Lower lobe of right lung (tissue), 2 donors: ENCODE measurements around the gene OS9. TPM values are rescaled to one million over a fixed set of nuclear protein-coding genes. Genes with fewer than 3 reads are reported as not detected.

Experiments used
- ATAC-seq, 2 donors: fragments of 200-7000 bp; cut with Tn5 transposase; one replicate each; pipeline ENCODE4 v1.9.1; 2020 to 2022; ENCODE audit warnings: mild to moderate bottlenecking in 2 of 2, moderate library complexity in 2 of 2
- DNase-seq: peaks from one replicate; pipeline ENCODE4 v3.0.0-alpha.2; 2020
- H3K27ac ChIP-seq: fragments of 200-600 bp; one replicate; pipeline ENCODE4 v1.8.0; 2022
- H3K27me3 ChIP-seq: fragments of 200-600 bp; one replicate; pipeline ENCODE4 v1.8.0; 2022; ENCODE audit warnings: low read depth
- H3K36me3 ChIP-seq: fragments of 200-600 bp; one replicate; pipeline ENCODE4 v1.8.0; 2022; ENCODE audit warnings: mild to moderate bottlenecking
- H3K4me1 ChIP-seq: fragments of 200-600 bp; one replicate; pipeline ENCODE4 v1.8.0; 2022
- H3K4me3 ChIP-seq: fragments of 200-600 bp; one replicate; pipeline ENCODE4 v1.8.0; 2022; ENCODE audit warnings: mild to moderate bottlenecking
- H3K9me3 ChIP-seq: fragments of 200-600 bp; one replicate; pipeline ENCODE4 v1.8.0; 2022
- CTCF ChIP-seq: fragments of 200-600 bp; IDR thresholded peaks from one replicate; pipeline ENCODE4 v1.8.0; 2022; ENCODE audit warnings: antibody characterized with exemption, mild to moderate bottlenecking
- intact Hi-C: fragments of 100-400 bp; cut with DNase I; formaldehyde crosslinking; loops from one replicate; pipeline ENCODE4 v1.11.0; 2022
- total RNA-seq: library from RNA; stranded (reverse); fragmentation: NEBNext Ultra II Directional; extraction: Animal tissue kit (Norgen Biotek cat#: 25700); gene quantifications from one replicate; pipeline ENCODE4 v1.2.1, GENCODE V29; 2021
- donor health status: DM: no; HTN: yes; CAD: no; lungs with severe emphysema.

The OS9 gene
- total RNA-seq, 1 donor from 2014 or later = 294 TPM

DNA sequence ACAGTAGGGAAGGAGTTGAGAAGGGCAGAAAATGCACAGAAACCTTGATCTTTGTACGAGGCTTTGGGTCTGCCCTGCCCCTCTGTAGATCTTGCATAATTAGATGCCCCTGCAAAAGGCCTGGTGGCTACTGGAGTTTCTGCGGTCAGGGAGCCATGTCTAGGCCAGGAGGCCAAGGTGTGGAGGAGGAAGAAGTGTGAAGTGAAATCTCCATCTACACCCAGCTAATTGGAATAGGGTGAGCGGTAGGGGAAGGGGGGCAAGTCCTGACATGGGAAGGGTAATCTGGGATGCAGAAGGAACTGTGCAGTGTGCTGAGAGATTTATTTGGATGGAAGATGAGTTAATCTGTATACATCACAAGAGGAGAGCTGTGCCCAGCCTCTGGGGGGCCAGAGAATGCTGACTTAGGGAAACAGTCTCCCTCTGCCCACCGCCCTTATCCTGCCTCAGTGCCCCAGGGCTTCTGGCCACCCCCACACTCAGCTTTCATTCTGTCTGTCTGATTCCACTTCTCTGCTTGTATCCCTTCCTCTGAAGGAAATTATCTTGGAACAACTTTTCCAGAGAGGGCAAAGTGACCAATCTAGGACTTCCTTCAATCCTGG is 67.6 kb downstream of the OS9 start:
- H3K4me3 ChIP-seq = no peak overlapping the region
- no peak for ATAC-seq
- peaks cover 31% of the 10 kb centered on the region for H3K27me3 ChIP-seq
- H3K4me1 ChIP-seq = peaks cover 27% of the 10 kb centered on the region
- H3K27ac ChIP-seq = no peak overlapping the region
- no peak for TF ChIP-seq CTCF
- intact Hi-C loops = no loop called here
- DNase-seq = no peak
- H3K9me3 ChIP-seq = no peaks in the 10 kb centered on the region
- peaks cover 22% of the 10 kb centered on the region for H3K36me3 ChIP-seq

DNA sequence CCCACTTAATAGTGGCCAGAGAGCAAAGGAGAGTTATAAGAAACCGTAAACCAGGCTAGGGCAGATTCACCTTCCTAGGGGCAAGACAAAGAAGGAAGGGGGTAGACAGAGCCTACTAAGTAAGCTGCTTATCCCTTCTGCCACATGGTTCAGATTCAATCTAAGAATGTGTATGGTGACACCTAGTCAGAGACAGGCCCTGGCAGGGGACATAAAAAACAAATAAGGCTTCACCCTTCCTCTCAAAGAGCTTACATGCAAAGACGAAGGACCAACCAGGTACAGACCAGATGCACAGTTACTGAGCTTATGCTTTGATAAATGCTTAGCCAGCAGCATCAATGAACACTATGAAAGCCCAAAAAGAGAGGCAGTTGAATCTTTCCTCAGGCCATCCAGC is 68.5 kb downstream of the OS9 start:
- TF ChIP-seq CTCF = no peak
- intact Hi-C loops = no loop called here
- no peak overlapping the region for H3K4me3 ChIP-seq
- H3K27ac ChIP-seq = no peak overlapping the region
- no peak for DNase-seq
- peaks cover 19% of the 10 kb centered on the region for H3K36me3 ChIP-seq
- no peak for ATAC-seq
- H3K9me3 ChIP-seq = no peaks in the 10 kb centered on the region
- H3K27me3 ChIP-seq = peaks cover 35% of the 10 kb centered on the region
- peaks cover 31% of the 10 kb centered on the region for H3K4me1 ChIP-seq

- no peak for DNase-seq
- no peak for TF ChIP-seq CTCF
- peaks cover 35% of the 10 kb centered on the region for H3K27me3 ChIP-seq
- intact Hi-C loops = no loop called here
- no peak overlapping the region for H3K4me3 ChIP-seq
- no peaks in the 10 kb centered on the region for H3K9me3 ChIP-seq
- H3K27ac ChIP-seq = no peak overlapping the region
- H3K4me1 ChIP-seq = peaks cover 31% of the 10 kb centered on the region
- ATAC-seq = no peak
- H3K36me3 ChIP-seq = peaks cover 9% of the 10 kb centered on the region
Measured at GRCh38 chr12:57763881-57764661, 70.1 kb downstream of the OS9 start.

DNA sequence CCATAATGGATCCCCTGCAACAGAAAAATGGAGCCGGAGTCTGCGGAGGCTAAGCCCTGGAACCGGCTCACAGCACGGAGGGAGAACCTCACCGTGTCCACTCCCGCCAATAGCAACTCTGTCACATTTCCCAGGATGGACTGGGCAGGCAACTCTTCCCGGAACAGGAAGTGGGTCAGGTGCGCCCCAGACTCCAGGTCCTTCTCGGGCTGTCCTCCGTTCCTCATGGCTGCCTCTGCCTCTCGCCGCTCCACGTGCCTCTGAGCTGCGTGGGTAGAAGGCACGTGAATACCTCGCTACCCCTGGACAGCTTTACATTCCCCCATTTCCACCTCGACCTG is 70.7 kb downstream of the OS9 start:
- ATAC-seq = peak; percentile 26 to 44
- peaks cover 35% of the 10 kb centered on the region for H3K27me3 ChIP-seq
- H3K27ac ChIP-seq = no peak overlapping the region
- peak overlapping the region; percentile 55 for H3K4me3 ChIP-seq
- no peaks in the 10 kb centered on the region for H3K9me3 ChIP-seq
- H3K36me3 ChIP-seq = peaks cover 12% of the 10 kb centered on the region
- peaks cover 31% of the 10 kb centered on the region for H3K4me1 ChIP-seq
- intact Hi-C loops = no loop called here
- DNase-seq = no peak
- TF ChIP-seq CTCF = no peak

DNA sequence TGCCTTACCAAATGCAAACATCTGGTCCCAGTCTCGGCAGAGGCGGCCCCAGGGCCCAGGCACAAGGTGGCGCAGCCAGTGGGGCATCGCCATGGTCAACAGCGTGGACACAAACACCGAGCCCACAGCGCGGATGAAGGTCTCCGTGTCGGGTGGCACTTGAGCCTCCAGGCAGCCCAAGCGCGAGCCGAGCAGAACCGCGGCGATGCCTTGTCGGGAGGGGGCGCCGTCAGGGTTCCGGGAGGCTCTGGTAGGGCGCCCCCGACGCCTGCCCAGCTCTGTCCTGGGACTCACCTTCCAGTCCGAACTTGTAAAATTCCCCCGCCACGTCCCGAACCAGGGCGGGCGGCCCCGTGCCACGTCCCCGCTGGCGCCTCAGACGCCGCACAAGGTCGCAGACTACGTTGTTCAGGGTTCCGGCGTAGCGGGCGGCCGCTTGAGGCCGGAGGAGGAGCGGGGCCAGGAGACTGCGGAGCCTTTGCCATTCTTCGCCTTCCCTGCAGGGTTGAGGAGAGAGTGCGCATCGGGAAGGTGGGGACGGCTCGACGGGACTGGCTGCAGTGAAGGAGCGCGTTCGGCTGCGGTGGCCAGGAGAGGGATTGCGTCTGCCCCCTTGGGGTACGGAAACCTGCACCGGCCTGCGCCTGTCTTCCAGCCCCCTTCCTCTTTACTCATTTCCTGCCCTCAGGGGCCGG is 71.2 kb downstream of the OS9 start:
- ATAC-seq (peak; percentile 67), DNase-seq (peak; percentile 63)
- peak overlapping the region; percentile 55 for H3K4me3 ChIP-seq
- peaks cover 31% of the 10 kb centered on the region for H3K4me1 ChIP-seq
- no peaks in the 10 kb centered on the region for H3K9me3 ChIP-seq
- intact Hi-C loops = no loop called here
- peaks cover 17% of the 10 kb centered on the region for H3K36me3 ChIP-seq
- H3K27ac ChIP-seq = no peak overlapping the region
- peak; percentile 40 for TF ChIP-seq CTCF
- H3K27me3 ChIP-seq = peaks cover 35% of the 10 kb centered on the region
